Measurements from ENCODE around the gene SLC6A5. TPM values are rescaled to one million over a fixed set of nuclear protein-coding genes. Genes with fewer than 3 reads are reported as not detected.

SLC6A5 gene
- total and polyA plus RNA-seq, 7 experiments from 2014 or later: not detected

GRCh38 chr11:20595101-20595500, 4.3 kb upstream of the SLC6A5 start:
- H3K9me3 ChIP-seq (ENCODE audit: control insufficient read depth in 2 of 3, low read length in 3 of 3): no peaks in the 10 kb centered on the region
- ATAC-seq (no peak), DNase-seq (no peak)
- CTCF ChIA-PET: no interaction called here
- H3K27me3 ChIP-seq (ENCODE audit: control insufficient read depth in 2 of 2, insufficient read depth in 2 of 2, low read length in 2 of 2): no peaks in the 10 kb centered on the region
- Mint-ChIP-seq H3K27ac (no peak overlapping the region), H3K27me3 (peaks cover 54 to 65% (median 62%) of the 10 kb centered on the region in 5 donors), H3K4me1 (peaks cover 0 to 13% (median 8%) of the 10 kb centered on the region in 7 donors), H3K4me3 (no peak overlapping the region), H3K36me3 (peaks cover 0 to 12% (median 0%) of the 10 kb centered on the region in 5 donors), H3K9me3 (peaks cover 0 to 17% (median 3%) of the 10 kb centered on the region in 11 donors)
- H3K4me3 ChIP-seq (ENCODE audit: low read length): no peak overlapping the region
- H3K27ac ChIP-seq (ENCODE audit: low read depth, low read length): no peak overlapping the region
- no peaks in the 10 kb centered on the region for H3K4me1 ChIP-seq (ENCODE audit: control insufficient read depth in 2 of 2, insufficient read depth in 2 of 2, low read length in 2 of 2)
- intact Hi-C loops (cut with micrococcal nuclease): no loop called here
- no peaks in the 10 kb centered on the region for H3K36me3 ChIP-seq (ENCODE audit: control insufficient read depth in 2 of 3, insufficient read depth in 3 of 3, low read length in 3 of 3)
- POLR2A ChIA-PET: no interaction called here

GRCh38 chr11:20596205-20597153, 2.9 kb upstream of the SLC6A5 start:
- Histone ChIP-seq H3K27ac (ENCODE audit: low read depth, low read length) (no peak overlapping the region), H3K4me1 (ENCODE audit: control insufficient read depth in 2 of 2, insufficient read depth in 2 of 2, low read length in 2 of 2) (no peaks in the 10 kb centered on the region), H3K4me3 (ENCODE audit: low read length) (no peak overlapping the region), H3K27me3 (ENCODE audit: control insufficient read depth in 2 of 2, insufficient read depth in 2 of 2, low read length in 2 of 2) (peaks cover 0 to 4% of the 10 kb centered on the region in 2 donors), H3K9me3 (ENCODE audit: control insufficient read depth in 2 of 3, low read length in 3 of 3) (no peaks in the 10 kb centered on the region), H3K36me3 (ENCODE audit: control insufficient read depth in 2 of 3, insufficient read depth in 3 of 3, low read length in 3 of 3) (no peaks in the 10 kb centered on the region)
- ATAC-seq (no peak), DNase-seq (no peak)
- Mint-ChIP-seq H3K4me3 (no peak overlapping the region), H3K9me3 (peaks cover 0 to 24% (median 7%) of the 10 kb centered on the region in 11 donors), H3K36me3 (peaks cover 0 to 17% (median 0%) of the 10 kb centered on the region in 5 donors), H3K4me1 (peaks cover 0 to 13% (median 8%) of the 10 kb centered on the region in 7 donors), H3K27ac (peak overlapping the region in 1 of 9 donors; percentile 72), H3K27me3 (peaks cover 63 to 75% (median 74%) of the 10 kb centered on the region in 5 donors)
- ChIA-PET POLR2A (no interaction called here), CTCF (no interaction called here)
- intact Hi-C loops (cut with micrococcal nuclease): no loop called here

DNA sequence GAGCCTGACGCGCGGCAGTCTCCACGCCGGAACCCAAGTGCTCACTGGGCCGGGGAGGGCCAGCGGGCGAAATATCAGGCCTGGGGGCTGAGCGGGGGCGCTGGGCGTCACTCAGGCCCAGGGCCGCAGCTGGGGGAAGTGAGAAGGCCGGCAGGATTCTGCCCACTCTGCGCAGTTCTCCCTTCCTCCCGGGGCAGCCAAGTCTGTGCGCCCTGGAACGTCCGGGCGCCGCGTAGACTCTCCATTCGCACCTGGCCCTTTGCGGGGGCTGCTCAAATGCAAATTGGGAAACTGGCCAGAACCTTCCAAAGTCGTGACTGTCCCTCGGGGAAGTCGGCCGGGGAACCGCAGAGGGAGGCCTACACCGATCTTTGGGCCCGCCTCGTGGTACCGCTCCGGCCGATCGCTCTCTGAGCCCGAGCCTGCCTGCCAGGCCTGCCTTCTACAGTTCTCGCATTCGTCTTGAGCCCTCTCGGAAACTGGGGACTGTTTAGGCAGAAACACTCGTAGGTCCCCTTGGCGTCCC, 2.2 kb upstream of the SLC6A5 start:
- H3K27me3 Mint-ChIP-seq: peaks cover 66 to 83% (median 80%) of the 10 kb centered on the region in 5 donors
- no peaks in the 10 kb centered on the region for H3K9me3 ChIP-seq (ENCODE audit: control insufficient read depth in 2 of 3, low read length in 3 of 3)
- intact Hi-C loops (cut with micrococcal nuclease): no loop called here
- peaks cover 0 to 13% (median 8%) of the 10 kb centered on the region in 7 donors for H3K4me1 Mint-ChIP-seq
- no peak overlapping the region for H3K27ac Mint-ChIP-seq
- ATAC-seq (no peak), DNase-seq (no peak)
- H3K36me3 Mint-ChIP-seq: peaks cover 0 to 17% (median 2%) of the 10 kb centered on the region in 5 donors
- no peak overlapping the region for H3K4me3 ChIP-seq (ENCODE audit: low read length)
- no peak overlapping the region for H3K4me3 Mint-ChIP-seq
- H3K27me3 ChIP-seq (ENCODE audit: control insufficient read depth in 2 of 2, insufficient read depth in 2 of 2, low read length in 2 of 2): peaks cover 0 to 4% of the 10 kb centered on the region in 2 donors
- no peaks in the 10 kb centered on the region for H3K4me1 ChIP-seq (ENCODE audit: control insufficient read depth in 2 of 2, insufficient read depth in 2 of 2, low read length in 2 of 2)
- no peaks in the 10 kb centered on the region for H3K36me3 ChIP-seq (ENCODE audit: control insufficient read depth in 2 of 3, insufficient read depth in 3 of 3, low read length in 3 of 3)
- no peak overlapping the region for H3K27ac ChIP-seq (ENCODE audit: low read depth, low read length)
- H3K9me3 Mint-ChIP-seq: peaks cover 0 to 25% (median 7%) of the 10 kb centered on the region in 11 donors
- ChIA-PET POLR2A (no interaction called here), CTCF (no interaction called here)

DNA sequence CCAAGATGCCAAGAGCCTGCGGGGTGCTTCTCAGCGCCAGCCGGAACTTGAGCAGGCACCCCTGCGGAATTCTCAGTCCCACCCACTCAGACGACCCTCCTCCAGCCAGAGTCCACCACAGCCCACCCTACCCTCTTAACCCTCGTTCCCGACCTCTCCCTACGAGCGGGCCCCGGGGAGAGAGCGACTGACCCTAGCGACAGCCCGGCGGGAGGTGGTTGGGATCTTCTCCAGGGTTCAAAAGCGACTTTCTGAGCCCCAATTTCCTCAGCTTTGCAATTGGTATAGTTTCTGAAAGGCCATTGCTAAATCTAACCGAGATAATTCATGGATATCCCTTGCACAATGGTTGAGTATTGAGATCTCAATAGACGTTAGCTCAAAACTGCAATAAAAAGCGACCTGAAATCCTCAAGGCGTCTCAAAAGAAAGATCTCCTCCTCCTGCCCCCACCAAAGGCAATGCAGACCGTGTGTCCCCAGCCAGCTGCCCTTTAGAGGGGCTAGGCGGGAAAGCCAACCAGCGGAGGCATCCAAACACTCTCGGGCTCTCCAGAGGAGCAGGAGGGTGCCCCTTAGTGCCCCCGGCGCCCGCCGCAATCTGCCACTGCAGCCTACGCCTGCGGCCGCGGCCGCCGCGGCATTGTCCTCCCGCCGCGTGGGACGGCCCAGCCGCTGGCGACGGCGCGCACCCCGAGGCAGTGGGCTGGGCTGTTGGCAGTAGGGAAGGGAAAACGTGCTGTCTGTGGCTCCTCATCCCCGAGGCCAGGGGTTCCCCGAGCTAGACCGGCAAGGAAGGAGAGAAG, 1.5 kb upstream of the SLC6A5 start:
- H3K27me3 ChIP-seq (ENCODE audit: control insufficient read depth in 2 of 2, insufficient read depth in 2 of 2, low read length in 2 of 2): peaks cover 0 to 7% of the 10 kb centered on the region in 2 donors
- H3K4me1 ChIP-seq (ENCODE audit: control insufficient read depth in 2 of 2, insufficient read depth in 2 of 2, low read length in 2 of 2): no peaks in the 10 kb centered on the region
- ChIA-PET CTCF (no interaction called here), POLR2A (no interaction called here)
- Mint-ChIP-seq H3K27ac (no peak overlapping the region), H3K36me3 (peaks cover 0 to 17% (median 4%) of the 10 kb centered on the region in 5 donors), H3K4me1 (peaks cover 0 to 13% (median 8%) of the 10 kb centered on the region in 7 donors), H3K4me3 (peak overlapping the region in 1 of 10 donors; percentile 44), H3K27me3 (peaks cover 72 to 86% (median 85%) of the 10 kb centered on the region in 5 donors), H3K9me3 (peaks cover 0 to 29% (median 7%) of the 10 kb centered on the region in 11 donors)
- no peak overlapping the region for H3K27ac ChIP-seq (ENCODE audit: low read depth, low read length)
- H3K36me3 ChIP-seq (ENCODE audit: control insufficient read depth in 2 of 3, insufficient read depth in 3 of 3, low read length in 3 of 3): no peaks in the 10 kb centered on the region
- intact Hi-C loops (cut with micrococcal nuclease): no loop called here
- H3K9me3 ChIP-seq (ENCODE audit: control insufficient read depth in 2 of 3, low read length in 3 of 3): no peaks in the 10 kb centered on the region
- no peak for DNase-seq
- ATAC-seq: no peak
- H3K4me3 ChIP-seq (ENCODE audit: low read length): no peak overlapping the region

- Mint-ChIP-seq H3K36me3 (peaks cover 0 to 17% (median 4%) of the 10 kb centered on the region in 5 donors), H3K4me1 (peaks cover 0 to 13% (median 8%) of the 10 kb centered on the region in 7 donors), H3K27ac (no peak overlapping the region), H3K9me3 (peaks cover 0 to 29% (median 7%) of the 10 kb centered on the region in 11 donors), H3K4me3 (peak overlapping the region in 1 of 10 donors; percentile 44), H3K27me3 (peaks cover 78 to 89% (median 88%) of the 10 kb centered on the region in 5 donors)
- Histone ChIP-seq H3K4me1 (ENCODE audit: control insufficient read depth in 2 of 2, insufficient read depth in 2 of 2, low read length in 2 of 2) (no peaks in the 10 kb centered on the region), H3K9me3 (ENCODE audit: control insufficient read depth in 2 of 3, low read length in 3 of 3) (no peaks in the 10 kb centered on the region), H3K27ac (ENCODE audit: low read depth, low read length) (no peak overlapping the region), H3K27me3 (ENCODE audit: control insufficient read depth in 2 of 2, insufficient read depth in 2 of 2, low read length in 2 of 2) (peaks cover 0 to 7% of the 10 kb centered on the region in 2 donors), H3K36me3 (ENCODE audit: control insufficient read depth in 2 of 3, insufficient read depth in 3 of 3, low read length in 3 of 3) (no peaks in the 10 kb centered on the region), H3K4me3 (ENCODE audit: low read length) (no peak overlapping the region)
- intact Hi-C loops (cut with micrococcal nuclease): no loop called here
- ATAC-seq: no peak
- DNase-seq: no peak
- ChIA-PET CTCF (no interaction called here), POLR2A (no interaction called here)
Measured at GRCh38 chr11:20598492-20598891, 916 bp upstream of the SLC6A5 start.

DNA sequence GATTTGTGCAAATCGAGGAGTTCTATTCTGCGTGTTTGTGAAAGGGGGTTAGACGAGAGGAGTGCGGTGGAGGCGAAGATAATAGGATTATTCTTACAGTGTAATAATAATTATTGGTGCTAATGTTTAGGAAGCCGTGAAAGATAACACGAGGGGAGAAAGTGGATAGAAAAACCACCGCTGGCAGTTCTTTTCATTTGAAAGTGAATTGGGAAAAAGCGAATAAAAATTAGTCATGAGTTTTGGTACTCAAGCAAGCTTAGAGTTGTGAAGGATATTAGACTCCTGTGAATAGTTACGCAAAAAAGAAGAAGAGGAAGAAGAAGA, 575 bp downstream of the SLC6A5 start:
- H3K4me3 Mint-ChIP-seq: no peak overlapping the region
- peak overlapping the region in 1 of 9 donors; percentile 50 for H3K27ac Mint-ChIP-seq
- no peak overlapping the region for H3K27ac ChIP-seq (ENCODE audit: low read depth, low read length)
- peaks cover 0 to 17% (median 4%) of the 10 kb centered on the region in 5 donors for H3K36me3 Mint-ChIP-seq
- H3K4me1 Mint-ChIP-seq: peaks cover 0 to 13% (median 8%) of the 10 kb centered on the region in 7 donors
- H3K4me3 ChIP-seq (ENCODE audit: low read length): no peak overlapping the region
- no peaks in the 10 kb centered on the region for H3K4me1 ChIP-seq (ENCODE audit: control insufficient read depth in 2 of 2, insufficient read depth in 2 of 2, low read length in 2 of 2)
- H3K9me3 Mint-ChIP-seq: peaks cover 0 to 30% (median 7%) of the 10 kb centered on the region in 11 donors
- intact Hi-C loops (cut with micrococcal nuclease): no loop called here
- no peaks in the 10 kb centered on the region for H3K36me3 ChIP-seq (ENCODE audit: control insufficient read depth in 2 of 3, insufficient read depth in 3 of 3, low read length in 3 of 3)
- ATAC-seq (no peak), DNase-seq (no peak)
- ChIA-PET POLR2A (no interaction called here), CTCF (no interaction called here)
- peaks cover 0 to 7% of the 10 kb centered on the region in 2 donors for H3K27me3 ChIP-seq (ENCODE audit: control insufficient read depth in 2 of 2, insufficient read depth in 2 of 2, low read length in 2 of 2)
- peaks cover 82 to 96% (median 90%) of the 10 kb centered on the region in 5 donors for H3K27me3 Mint-ChIP-seq
- no peaks in the 10 kb centered on the region for H3K9me3 ChIP-seq (ENCODE audit: control insufficient read depth in 2 of 3, low read length in 3 of 3)

All from naive thymus-derived CD4-positive, alpha-beta T cell (primary cell).